H1 (cell line): Measurements from ENCODE around the gene CCDC78. TPM values are rescaled to one million over a fixed set of nuclear protein-coding genes. Genes with fewer than 3 reads are reported as not detected.
A peak's percentile ranks its signal among the peaks of the same experiment; 100 is the strongest.

Experiments
- CTCF ChIA-PET: fragments of 300-600 bp; sonication (Branson Sonifier 250); formaldehyde crosslinking; loops from one replicate; lab custom pipeline; 2021; ENCODE audit not compliant: partially characterized antibody; lab: Charles Lee
- POLR2A ChIA-PET: fragments of 300-600 bp; sonication (Branson Sonifier 250); formaldehyde crosslinking; loops from one replicate; lab custom pipeline; 2021; ENCODE audit warnings: inconsistent platforms; ENCODE audit not compliant: partially characterized antibody; lab: Charles Lee
- DNase-seq, 2 experiments: peaks; one replicate each; pipeline versions ENCODE4 v3.0.0 to v3.0.0-alpha.2; 2010 to 2022; ENCODE audit warnings: low spot score in 2 of 2, low read depth in 1 of 2, mixed read lengths in 1 of 2
- FAIRE-seq: peaks from 2 replicates; lab custom pipeline; 2011; peaks lifted over from hg19 to GRCh38; lab: Jason Lieb, UNC
- H2AFZ ChIP-seq: 2 replicates; pipeline ENCODE4 v1.8.1; 2012; ENCODE audit warnings: low read length, inconsistent platforms
- H2AK5ac ChIP-seq: 2 replicates; pipeline ENCODE4 v1.6.1; 2013; ENCODE audit warnings: low read depth, low read length
- H2BK120ac ChIP-seq: replicated peaks from 2 replicates; pipeline ENCODE3; 2013; ENCODE audit warnings: low read depth, low read length, inconsistent platforms
- H2BK12ac ChIP-seq: 2 replicates; pipeline ENCODE4 v1.6.1; 2013; ENCODE audit warnings: low read depth, low read length
- H2BK15ac ChIP-seq: 2 replicates; pipeline ENCODE4 v1.6.1; 2013; ENCODE audit warnings: low read length
- H2BK20ac ChIP-seq: 2 replicates; pipeline ENCODE4 v1.6.1; 2013; ENCODE audit warnings: low read length
- H2BK5ac ChIP-seq: 2 replicates; pipeline ENCODE4 v1.6.1; 2013; ENCODE audit warnings: low read depth, low read length
- H3K14ac ChIP-seq: 2 replicates; pipeline ENCODE4 v1.6.1; 2013; ENCODE audit warnings: inconsistent platforms; ENCODE audit not compliant: insufficient read length
- H3K18ac ChIP-seq: 2 replicates; pipeline ENCODE4 v1.6.1; 2013; ENCODE audit warnings: low read length; ENCODE audit errors: extremely low read depth
- H3K23ac ChIP-seq: 2 replicates; pipeline ENCODE4 v1.6.1; 2013; ENCODE audit warnings: inconsistent platforms; ENCODE audit not compliant: insufficient read length
- H3K23me2 ChIP-seq: 2 replicates; pipeline ENCODE4 v1.6.1; 2013; ENCODE audit warnings: low read depth, low read length
- H3K27ac ChIP-seq: 2 replicates; pipeline ENCODE4 v1.6.1; 2011; ENCODE audit warnings: low read depth, low read length, inconsistent platforms
- H3K27me3 ChIP-seq, 4 experiments: replicated peaks in 1 of 4; 1 replicate in 1 of 4; 2 replicates in 3 of 4; pipeline versions ENCODE4 v1.6.1 to v1.8.1; 2011 to 2013; ENCODE audit warnings: low read length in 3 of 4, mild to moderate bottlenecking in 3 of 4, inconsistent platforms in 2 of 4, mixed read lengths in 2 of 4, moderate library complexity in 1 of 4; ENCODE audit not compliant: control insufficient read depth in 3 of 4, insufficient read depth in 3 of 4; ENCODE audit errors: extremely low read depth in 1 of 4
- H3K36me3 ChIP-seq, 4 experiments: 2 replicates each; pipeline versions ENCODE4 v1.6.1 to v1.8.1; 2011 to 2013; ENCODE audit warnings: mild to moderate bottlenecking in 4 of 4, low read length in 3 of 4, moderate library complexity in 2 of 4, control low read depth in 1 of 4, inconsistent platforms in 1 of 4; ENCODE audit not compliant: insufficient read depth in 4 of 4, control insufficient read depth in 2 of 4
- H3K4ac ChIP-seq: replicated peaks from 2 replicates; pipeline ENCODE3; 2013; ENCODE audit warnings: low read length, low read depth, mixed read lengths, inconsistent platforms; ENCODE audit not compliant: insufficient read length
- H3K4me1 ChIP-seq, 4 experiments: replicated peaks in 1 of 4; 1 replicate in 1 of 4; 2 replicates in 3 of 4; pipeline versions ENCODE4 v1.6.1 to v1.8.1; 2011 to 2013; ENCODE audit warnings: low read length in 3 of 4, inconsistent platforms in 2 of 4, mixed read lengths in 1 of 4; ENCODE audit not compliant: insufficient read depth in 4 of 4, control insufficient read depth in 3 of 4
- H3K4me2 ChIP-seq, 2 experiments: 2 replicates each; pipeline versions ENCODE4 v1.6.1 to v1.8.1; 2011 to 2013; ENCODE audit warnings: low read depth in 2 of 2, low read length in 2 of 2, control low read depth in 1 of 2, inconsistent platforms in 1 of 2, mild to moderate bottlenecking in 1 of 2; ENCODE audit not compliant: insufficient read depth in 1 of 2
- H3K4me3 ChIP-seq, 4 experiments: fragments of 200-600, 300-600 bp in 1 of 4; sonication (generic), shearing (Covaris generic), sonication (Bioruptor Twin) in 1 of 4; 2 replicates each; pipeline versions ENCODE4 v1.5.1 to v1.8.1; 2011 to 2016; ENCODE audit warnings: low read length in 4 of 4, low read depth in 3 of 4, control low read depth in 2 of 4, inconsistent platforms in 2 of 4, mild to moderate bottlenecking in 2 of 4, mixed read lengths in 1 of 4, moderate library complexity in 1 of 4; ENCODE audit not compliant: insufficient read depth in 2 of 4; ENCODE audit errors: extremely low read depth in 1 of 4
- H3K56ac ChIP-seq: replicated peaks from 2 replicates; pipeline ENCODE3; 2013; ENCODE audit warnings: low read depth, mild to moderate bottlenecking, mixed read lengths, low read length, inconsistent platforms; ENCODE audit not compliant: insufficient read length
- H3K79me1 ChIP-seq: 2 replicates; pipeline ENCODE4 v1.6.1; 2013; ENCODE audit warnings: low read depth, low read length, control low read depth
- H3K79me2 ChIP-seq, 2 experiments: 2 replicates each; pipeline versions ENCODE4 v1.6.1 to v1.8.1; 2012 to 2013; ENCODE audit warnings: low read length in 2 of 2, mild to moderate bottlenecking in 2 of 2, inconsistent platforms in 1 of 2; ENCODE audit not compliant: insufficient read depth in 2 of 2, control insufficient read depth in 1 of 2
- H3K9ac ChIP-seq, 4 experiments: replicated peaks in 1 of 4; 1 replicate in 1 of 4; 2 replicates in 3 of 4; pipeline versions ENCODE4 v1.6.1 to v1.8.1; 2011 to 2013; ENCODE audit warnings: low read depth in 3 of 4, low read length in 3 of 4, control low read depth in 2 of 4, mild to moderate bottlenecking in 2 of 4, moderate library complexity in 2 of 4, inconsistent platforms in 1 of 4; ENCODE audit errors: extremely low read depth in 1 of 4
- H3K9me3 ChIP-seq, 2 experiments: 2 replicates each; pipeline versions ENCODE4 v1.6.1 to v1.8.1; 2012 to 2013; ENCODE audit warnings: mild to moderate bottlenecking in 2 of 2, moderate library complexity in 2 of 2, control low read depth in 1 of 2, inconsistent platforms in 1 of 2, low read depth in 1 of 2, low read length in 1 of 2, mixed read lengths in 1 of 2; ENCODE audit not compliant: insufficient read depth in 2 of 2
- H4K20me1 ChIP-seq, 2 experiments: replicated peaks in 1 of 2; 2 replicates each; pipeline versions ENCODE3 to v1.8.1; 2011 to 2013; ENCODE audit warnings: inconsistent platforms in 2 of 2, low read length in 2 of 2, mild to moderate bottlenecking in 1 of 2; ENCODE audit not compliant: insufficient read depth in 2 of 2, control insufficient read depth in 1 of 2
- H4K5ac ChIP-seq: 2 replicates; pipeline ENCODE4 v1.6.1; 2013; ENCODE audit warnings: low read length, low read depth, mixed read lengths, inconsistent platforms; ENCODE audit not compliant: insufficient read length
- H4K8ac ChIP-seq: 2 replicates; pipeline ENCODE4 v1.8.0; 2013; ENCODE audit warnings: mild to moderate bottlenecking, moderate library complexity, low read length, inconsistent platforms; ENCODE audit not compliant: insufficient read depth; ENCODE audit errors: extremely low read depth
- H4K91ac ChIP-seq: replicated peaks from 2 replicates; pipeline ENCODE3; 2013; ENCODE audit warnings: low read length, mixed read lengths, inconsistent platforms; ENCODE audit not compliant: insufficient read length
- ATF3 ChIP-seq: IDR thresholded peaks from 2 replicates; pipeline ENCODE4 v1.6.1; 2011; ENCODE audit warnings: low read depth, mild to moderate bottlenecking, low read length; ENCODE audit not compliant: insufficient read depth
- BCL11A ChIP-seq, 2 experiments: IDR thresholded peaks; one replicate each; pipeline ENCODE4 v1.6.1; 2011; ENCODE audit warnings: low read depth in 2 of 2, low read length in 2 of 2, mild to moderate bottlenecking in 2 of 2
- BRCA1 ChIP-seq: IDR thresholded peaks from 2 replicates; pipeline ENCODE4 v1.6.1; 2012; ENCODE audit warnings: low read depth, low read length, improper control_type of control experiment
- CEBPB ChIP-seq: IDR thresholded peaks from 2 replicates; pipeline ENCODE4 v1.6.1; 2012; ENCODE audit warnings: low read depth, low read length
- CHD1 ChIP-seq: IDR thresholded peaks from 2 replicates; pipeline ENCODE4 v1.6.1; 2012; ENCODE audit warnings: low read depth, low read length, improper control_type of control experiment
- RFX5 ChIP-seq: IDR thresholded peaks from 2 replicates; pipeline ENCODE4 v1.6.1; 2011; ENCODE audit warnings: low read depth, low read length, improper control_type of control experiment, borderline replicate concordance
- TBP ChIP-seq: IDR thresholded peaks from 2 replicates; pipeline ENCODE4 v1.6.1; 2011; ENCODE audit warnings: low read depth, low read length, improper control_type of control experiment
- TEAD4 ChIP-seq: IDR thresholded peaks from 2 replicates; pipeline ENCODE4 v1.6.1; 2012; ENCODE audit warnings: low read depth, low read length, inconsistent platforms, mixed read lengths
- WGBS, 2 experiments: shearing (Covaris generic) in 1 of 2; methylation state at CpG; one replicate each; pipeline versions ENCODE4 v1.1.6 to v1.1.7; 2013 to 2015; ENCODE audit warnings: low lambda C conversion rate in 2 of 2, mixed read lengths in 2 of 2, inconsistent platforms in 1 of 2, low coverage in 1 of 2, missing lambda C conversion rate in 1 of 2; ENCODE audit not compliant: insufficient replicate concordance in 2 of 2, insufficient coverage in 1 of 2, insufficient read length in 1 of 2; ENCODE audit errors: extremely low coverage in 1 of 2, missing lambda C conversion rate in 1 of 2; 5-methylcytosine and 5-hydroxymethylcytosine counted together
- polyA plus RNA-seq, 7 experiments: library from polyadenylated mRNA; depleted of rRNA in 3 of 7; stranded (reverse) in 5 of 7; unstranded in 2 of 7; fragments of >200 nt in 5 of 7; fragments of 200-250 nt in 2 of 7; gene quantifications; 1 replicate in 5 of 7; 2 replicates in 1 of 7; 4 replicates in 1 of 7; pipeline versions ENCODE4 v1.2.1 to v1.2.3, GENCODE V29; 2011 to 2013; ENCODE audit warnings: missing spikeins in 2 of 7, mixed read lengths in 2 of 7
- total RNA-seq: library from RNA; stranded (reverse); fragmentation: NEBNext Ultra II Directional; extraction: Animal tissue kit (Norgen Biotek cat#: 25700); gene quantifications from 2 replicates; pipeline ENCODE4 v1.2.1, GENCODE V29; 2021

The CCDC78 gene
- total and polyA plus RNA-seq, 2 of the 8 experiments (the other 6 are each of a cell fraction or from before 2014, with no cell fraction given): 7.1 to 8.5 TPM

DNA sequence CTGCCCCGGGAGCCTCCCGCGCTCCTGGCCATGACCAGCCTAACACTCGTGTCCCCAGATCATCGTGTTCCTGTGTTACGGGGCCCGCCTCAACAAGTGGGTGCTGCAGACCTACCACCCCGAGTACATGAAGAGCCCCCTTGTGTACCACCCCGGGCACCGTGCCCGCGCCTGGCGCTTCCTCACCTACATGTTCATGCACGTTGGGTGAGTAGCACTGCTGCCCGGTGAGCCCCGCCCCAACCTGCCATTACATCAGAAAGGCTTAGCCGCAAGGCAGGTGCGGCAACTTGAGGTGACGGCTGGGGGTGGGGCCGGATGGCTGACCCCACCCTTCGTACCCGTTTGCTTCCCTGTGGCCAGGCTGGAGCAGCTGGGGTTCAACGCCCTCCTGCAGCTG is 49.3 kb downstream of the CCDC78 start:
- no peak overlapping the region for H3K23ac ChIP-seq
- H2AK5ac ChIP-seq: peak overlapping the region; percentile 75; the same call in 1 of the 2 replicates
- no peak overlapping the region for H3K4ac ChIP-seq
- H2BK20ac ChIP-seq: no peak overlapping the region; the same call in 1 of the 2 replicates
- ChIA-PET POLR2A (interaction anchor here (1.4 to 13.3 kb wide), 7 partner anchors 7 to 126 kb away, joined by 4 to 214 read pairs (median 14); partner anchors contain the start of genes CHTF18, JMJD8, RHOT2 and RPUSD1), CTCF (interaction anchor here (1.7 to 12.0 kb wide), 4 partner anchors 9 to 94 kb away, joined by 4 to 75 read pairs (median 6); partner anchors contain the start of genes RHOT2 and WDR24)
- H3K23me2 ChIP-seq: peaks cover 15% of the 10 kb centered on the region
- peak overlapping the region; percentile 46; the same call in 1 of the 2 replicates for H2BK15ac ChIP-seq
- peaks cover 11 to 22% (median 16%) of the 10 kb centered on the region in 4 experiments for H3K36me3 ChIP-seq
- no peak for FAIRE-seq
- H3K4me3 ChIP-seq: 0 out of 8 replicates have a peak overlapping the region, but pooled peaks of 1 of the 4 experiments have one; percentile 8
- H4K8ac ChIP-seq: peak overlapping the region; percentile 80; the same call in 1 of the 2 replicates
- no peak overlapping the region for H2AFZ ChIP-seq
- peaks cover 2 to 28% of the 10 kb centered on the region in 2 experiments for H4K20me1 ChIP-seq
- H2BK12ac ChIP-seq: peak overlapping the region; percentile 96; the same call in 1 of the 2 replicates
- H4K5ac ChIP-seq: no peak overlapping the region
- 83% methylated on average over 22 of the region's 23 CpGs; no CpG with 5 or more reads in 1 of the 2 experiments for WGBS, 2 experiments
- H2BK5ac ChIP-seq: peak overlapping the region; percentile 26; the same call in 1 of the 2 replicates
- peak in 1 of 2 experiments; percentile 63 for DNase-seq
- no peaks in the 10 kb centered on the region for H3K9me3 ChIP-seq
- peaks cover 0 to 37% (median 31%) of the 10 kb centered on the region in 4 experiments; a peak in 6 of 7 replicates for H3K4me1 ChIP-seq
- H3K56ac ChIP-seq: no peak overlapping the region
- no peak overlapping the region for H3K27ac ChIP-seq
- no peak overlapping the region for H3K14ac ChIP-seq
- H3K4me2 ChIP-seq: peak overlapping the region; percentile 11 to 52
- peaks cover 0 to 10% of the 10 kb centered on the region in 2 experiments; a peak in 1 of 4 replicates for H3K79me2 ChIP-seq
- H3K9ac ChIP-seq: no peak overlapping the region
- H2BK120ac ChIP-seq: no peak overlapping the region
- peak overlapping the region; percentile 73 for H4K91ac ChIP-seq
- H3K79me1 ChIP-seq: peaks cover 6% of the 10 kb centered on the region; the same call in 1 of the 2 replicates
- H3K18ac ChIP-seq: peak overlapping the region; percentile 48; the same call in 1 of the 2 replicates
- H3K27me3 ChIP-seq: peaks cover 0 to 2% (median 0%) of the 10 kb centered on the region in 4 experiments; a peak in 2 of 7 replicates
- TF ChIP-seq TBP (no peak), CHD1 (no peak), BCL11A (IDR thresholded peaks at IDR 0.05; ENCODE audit: low read depth in 2 of 2, low read length in 2 of 2) (no peak), ATF3 (no peak), RFX5 (no peak), TEAD4 (no peak), BRCA1 (no peak), CEBPB (no peak)
